HL-60/S4 treated with phorbol 12-myristate 13-acetate at 8.2 ng/mL for 4 days and 3 days (cell line): ENCODE data around the gene EPC2.

Source experiments
- in situ Hi-C: fragments of 300-500 bp; cut with MboI; formaldehyde crosslinking; loops from 2 replicates; pipeline ENCODE4 v1.15.0; 2022; ENCODE audit warnings: low sequenced_read_pairs

Gene EPC2

GRCh38 chr2:148643998-148644882 lies at the start of gene EPC2:
Gene EPC2 (plus strand): TSS chr2:148644751. CDS start chr2:148645018, 267 bp downstream.
- in situ Hi-C loops = no loop called here

DNA sequence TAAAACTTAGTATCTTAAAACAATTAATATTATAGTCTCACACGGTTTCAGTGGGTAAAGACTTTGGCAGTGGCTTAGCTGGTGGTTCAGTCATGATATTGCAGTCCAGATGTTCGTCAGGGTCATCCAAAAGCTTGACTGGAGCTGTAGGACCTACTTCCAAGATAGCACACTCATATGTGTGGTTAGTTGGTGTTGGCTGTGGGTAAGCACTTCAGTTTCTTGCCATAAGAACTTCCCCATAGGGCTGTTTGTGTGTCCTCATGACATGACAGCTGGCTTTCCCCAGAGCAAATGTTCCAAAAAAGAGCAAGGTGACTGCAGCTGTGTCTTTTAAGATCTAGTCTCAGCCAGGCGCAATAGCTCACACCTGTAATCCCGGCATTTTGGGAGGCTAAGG lies 48.5 kb upstream of the EPC2 start:
- in situ Hi-C loops = no loop called here

DNA sequence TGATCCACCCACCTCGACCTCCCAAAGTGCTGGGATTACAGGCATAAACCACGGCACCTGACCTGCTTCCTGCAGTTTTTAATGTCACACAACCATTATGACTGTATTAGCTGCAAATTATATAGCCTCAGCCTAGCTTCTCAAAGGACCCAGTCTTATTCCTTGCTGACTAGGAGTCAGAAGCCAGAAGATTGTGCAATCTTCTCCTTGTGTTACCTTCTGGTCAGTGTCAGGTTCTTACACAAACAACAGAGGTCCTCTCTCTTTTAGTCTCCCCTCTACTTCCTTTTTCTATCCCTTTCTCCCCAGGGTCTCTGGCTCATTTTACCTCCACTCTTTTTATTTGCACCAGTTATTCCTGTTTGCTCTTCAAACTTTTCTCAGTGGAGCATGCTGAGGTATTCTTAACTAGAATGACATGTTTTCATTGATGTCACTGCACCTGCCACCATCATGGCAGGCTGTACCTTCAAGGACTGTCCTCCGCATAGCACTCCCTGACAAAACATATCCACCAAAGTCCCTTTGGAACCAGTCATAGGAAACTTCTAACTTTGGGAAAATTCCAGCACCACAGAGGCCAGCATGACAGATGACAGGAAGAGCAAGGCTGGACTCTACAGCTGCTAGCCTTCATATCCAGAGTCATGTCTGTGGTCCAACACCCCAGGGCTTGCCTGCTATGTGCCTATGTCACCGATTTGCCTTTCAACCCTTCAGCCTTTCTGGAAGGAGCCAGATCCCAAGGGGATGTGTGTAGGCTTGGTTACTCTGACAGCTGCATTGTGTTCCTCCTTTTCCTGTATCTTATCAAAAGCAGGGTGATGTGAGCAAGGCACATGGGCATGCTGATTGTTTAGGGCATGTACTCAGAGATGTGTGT lies 45.2 kb upstream of the EPC2 start:
- in situ Hi-C loops = no loop called here

GRCh38 chr2:148602885-148603561 lies 41.5 kb upstream of the EPC2 start:
- in situ Hi-C loops = no loop called here

- in situ Hi-C loops = no loop called here
These were observed 41.0 kb upstream of the EPC2 start for GRCh38 chr2:148603562-148603920.

- in situ Hi-C loops = no loop called here
These were observed 39.6 kb upstream of the EPC2 start for GRCh38 chr2:148604927-148605326.

GRCh38 chr2:148607566-148607965 lies 37.0 kb upstream of the EPC2 start:
- in situ Hi-C loops = no loop called here

GRCh38 chr2:148613231-148614013 lies 31.1 kb upstream of the EPC2 start:
- in situ Hi-C loops = no loop called here

DNA sequence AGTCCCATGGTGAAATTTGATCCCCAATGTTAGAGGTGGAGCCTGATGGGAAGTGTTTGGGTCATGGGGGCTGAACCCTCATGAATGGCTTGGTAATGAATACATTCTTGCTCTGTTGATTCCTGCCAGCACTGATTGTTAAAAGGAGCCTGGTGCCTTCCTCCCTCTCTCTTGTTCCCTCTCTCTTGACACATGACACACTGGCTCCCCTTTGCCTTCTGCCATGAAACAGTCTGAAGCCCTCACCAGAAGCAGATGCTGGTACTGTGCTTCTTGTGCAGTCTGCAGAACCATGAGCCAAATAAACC lies 30.6 kb upstream of the EPC2 start:
- in situ Hi-C loops = no loop called here

- in situ Hi-C loops = no loop called here
These were observed 30.1 kb upstream of the EPC2 start for GRCh38 chr2:148614322-148615049.

- in situ Hi-C loops = no loop called here
These were observed 29.1 kb upstream of the EPC2 start for GRCh38 chr2:148615381-148615841.

DNA sequence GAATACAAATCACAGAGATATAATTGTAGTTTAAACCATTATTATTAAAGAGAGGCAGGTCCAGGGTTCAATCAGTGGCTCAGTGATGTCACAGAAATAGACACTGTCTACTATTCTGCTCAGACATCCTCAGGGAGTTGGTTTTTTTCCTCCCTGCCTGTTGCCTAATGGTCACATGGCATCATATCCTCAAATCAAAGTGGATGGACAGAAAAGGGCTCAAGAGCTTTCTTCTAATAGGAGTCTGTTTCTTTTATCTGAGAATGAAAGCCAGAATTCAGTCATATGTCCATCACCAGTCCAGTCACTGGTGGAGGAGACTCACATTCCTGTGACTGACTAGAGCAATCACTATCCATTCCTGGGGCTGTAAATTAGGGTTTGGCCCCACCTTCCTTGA lies 27.9 kb upstream of the EPC2 start:
- in situ Hi-C loops = no loop called here

GRCh38 chr2:148617219-148617618 lies 27.3 kb upstream of the EPC2 start:
- in situ Hi-C loops = no loop called here

DNA sequence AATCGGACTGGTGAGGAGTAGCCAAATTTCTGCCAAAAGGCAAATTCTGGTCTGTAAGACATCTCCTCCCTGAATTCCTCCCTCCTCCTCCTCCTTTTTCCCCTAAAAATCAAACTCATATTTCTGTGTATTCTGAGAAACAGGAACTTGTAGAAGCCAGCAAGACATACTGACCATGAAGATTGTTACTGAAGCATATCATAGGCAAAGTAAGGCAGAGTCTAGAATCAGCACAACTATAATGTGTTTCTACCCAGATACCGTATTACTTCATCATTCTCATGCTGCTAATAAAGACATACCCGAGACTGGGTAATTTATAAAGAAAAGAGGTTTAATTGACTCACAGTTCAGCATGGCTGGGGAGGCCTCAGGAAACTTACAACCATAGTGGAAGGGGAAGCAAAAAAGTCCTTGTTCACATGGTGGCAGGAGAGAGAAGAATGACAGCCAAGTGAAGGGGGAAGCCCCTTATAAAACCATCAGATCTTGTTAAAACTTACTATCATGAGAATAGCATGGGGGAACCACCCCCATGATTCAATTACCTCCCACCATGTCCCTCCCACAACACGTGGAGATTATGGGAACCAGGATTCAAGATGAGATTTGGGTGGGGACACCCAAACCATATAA lies 24.9 kb upstream of the EPC2 start:
- in situ Hi-C loops = no loop called here

DNA sequence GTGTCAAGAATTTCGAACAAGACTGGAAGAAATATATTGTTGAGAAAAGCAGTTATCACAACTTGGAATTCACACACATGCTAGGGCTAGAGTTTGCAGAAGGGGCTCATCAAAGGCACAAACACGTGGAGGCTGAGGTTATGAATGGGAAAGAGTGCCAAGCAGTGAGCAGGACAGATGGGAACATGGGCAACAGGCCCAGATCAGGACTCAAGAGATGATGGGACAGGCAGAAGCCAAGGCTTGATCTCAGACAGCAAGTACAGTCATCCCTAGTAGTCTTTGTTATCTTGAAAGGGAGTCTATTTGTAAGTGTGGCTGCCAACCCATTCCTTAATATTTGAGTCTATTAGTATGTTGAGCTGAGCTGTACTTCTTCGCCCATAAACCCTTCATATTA lies 22.2 kb upstream of the EPC2 start:
- in situ Hi-C loops = no loop called here

- in situ Hi-C loops = no loop called here
These were observed 21.5 kb upstream of the EPC2 start for GRCh38 chr2:148623086-148623485.

DNA sequence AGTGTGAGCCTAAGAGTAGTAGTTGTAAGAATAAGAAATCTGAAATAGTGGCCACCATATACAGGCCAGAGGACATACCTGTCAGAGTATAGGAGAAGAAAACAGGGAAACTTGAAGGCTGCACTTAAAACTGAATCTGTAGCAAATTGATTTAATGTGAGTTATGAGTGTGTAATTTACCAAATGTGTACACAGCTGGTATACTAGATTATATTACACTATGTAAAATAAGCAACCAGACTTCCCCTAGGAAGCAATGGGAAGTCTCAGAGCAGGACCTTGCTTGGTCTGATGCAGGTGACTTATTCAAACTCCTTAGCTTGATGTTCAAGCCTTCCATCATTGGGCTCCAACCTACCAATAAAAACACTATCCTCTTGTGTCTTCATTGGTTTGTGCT lies 17.3 kb upstream of the EPC2 start:
- in situ Hi-C loops = no loop called here

DNA sequence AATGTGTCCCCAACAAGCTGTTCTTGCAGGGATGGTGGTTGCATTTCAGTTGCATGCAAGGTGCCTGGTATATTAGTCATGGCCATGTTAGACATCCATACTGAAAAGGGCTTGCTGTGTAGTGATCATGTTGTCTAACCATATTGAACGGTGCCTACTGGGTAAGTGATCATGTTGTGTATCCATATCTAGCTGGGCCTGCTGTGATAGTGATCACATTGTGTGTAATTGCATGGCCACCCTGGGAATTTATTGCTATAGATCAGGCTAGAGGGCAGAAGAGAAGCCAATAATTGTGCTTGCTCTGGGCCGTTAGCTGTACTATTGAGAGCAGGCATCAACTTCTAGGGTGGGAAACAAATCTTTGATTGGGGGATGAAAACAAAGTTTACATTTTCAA lies 9.8 kb upstream of the EPC2 start:
- in situ Hi-C loops = no loop called here

DNA sequence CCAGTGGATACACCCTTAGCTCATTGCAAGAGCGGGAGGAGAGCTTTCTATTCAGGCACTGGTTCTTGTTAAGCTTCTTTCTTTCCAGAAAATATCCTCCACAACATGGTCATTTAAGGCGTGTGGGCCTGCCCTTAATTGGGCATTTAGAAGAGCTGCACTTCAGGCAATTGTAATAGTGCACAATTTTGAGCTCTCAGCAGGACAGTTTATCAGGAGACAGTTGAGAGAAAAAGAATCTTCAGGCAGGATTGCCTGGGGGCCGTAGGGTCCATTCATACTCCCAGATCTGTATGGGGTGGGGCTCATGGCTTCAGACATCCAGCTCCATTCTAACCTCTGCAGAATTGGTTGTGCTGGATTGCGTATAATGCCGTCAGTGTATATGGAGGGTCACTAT lies 6.0 kb upstream of the EPC2 start:
- in situ Hi-C loops = no loop called here

GRCh38 chr2:148640767-148641166 lies 3.8 kb upstream of the EPC2 start:
- in situ Hi-C loops = no loop called here
